GM23338 (cell line): ENCODE results near the gene TBC1D16. TPM values are rescaled to one million over a fixed set of nuclear protein-coding genes. Genes with fewer than 3 reads are reported as not detected.
A peak's percentile ranks its signal among the peaks of the same experiment; 100 is the strongest.

Experiments
- ATAC-seq: fragments of 200-7000 bp; cut with Tn5 transposase; 3 replicates; pipeline ENCODE4 v1.9.1; 2020
- DNase-seq: peaks from one replicate; pipeline ENCODE4 v3.0.0-alpha.2; 2015; ENCODE audit warnings: low spot score
- H2AFZ ChIP-seq: fragments of 200-600 bp; sonication (generic); 2 replicates; pipeline ENCODE4 v1.8.0; 2016; ENCODE audit warnings: antibody characterized with exemption, mild to moderate bottlenecking, moderate library complexity
- H3F3A ChIP-seq: fragments of 200-600 bp; sonication (generic); replicated peaks from 2 replicates; pipeline ENCODE4 v1.8.0; 2017; ENCODE audit warnings: antibody characterized with exemption, mixed run types, low read depth
- H3K27ac ChIP-seq: fragments of 200-600 bp; sonication (generic); 2 replicates; pipeline ENCODE4 v1.6.1; 2016; ENCODE audit warnings: low read depth
- H3K27me3 ChIP-seq: fragments of 200-600 bp; sonication (generic); 2 replicates; pipeline ENCODE4 v1.8.0; 2016; ENCODE audit warnings: mild to moderate bottlenecking, mixed run types, moderate library complexity; ENCODE audit not compliant: insufficient read depth
- H3K36me3 ChIP-seq: fragments of 200-600 bp; sonication (generic); 2 replicates; pipeline ENCODE4 v1.8.0; 2016; ENCODE audit warnings: mild to moderate bottlenecking; ENCODE audit not compliant: insufficient read depth
- H3K4me1 ChIP-seq: fragments of 200-600 bp; sonication (generic); 2 replicates; pipeline ENCODE4 v1.8.0; 2016; ENCODE audit warnings: mild to moderate bottlenecking, moderate library complexity; ENCODE audit not compliant: insufficient read depth
- H3K4me2 ChIP-seq: fragments of 200-600 bp; sonication (generic); 2 replicates; pipeline ENCODE4 v1.7.1; 2017; ENCODE audit warnings: mixed run types
- H3K4me3 ChIP-seq: fragments of 200-600 bp; sonication (generic); 2 replicates; pipeline ENCODE4 v1.6.1; 2016; ENCODE audit warnings: mixed run types
- H3K79me2 ChIP-seq: fragments of 200-600 bp; sonication (generic); replicated peaks from 2 replicates; pipeline ENCODE4 v1.8.0; 2017; ENCODE audit warnings: mild to moderate bottlenecking; ENCODE audit not compliant: insufficient read depth
- H3K9me2 ChIP-seq: fragments of 200-600 bp; sonication (generic); 2 replicates; pipeline ENCODE4 v1.8.0; 2017; ENCODE audit not compliant: insufficient read depth
- H4K20me1 ChIP-seq: fragments of 200-600 bp; sonication (generic); replicated peaks from 2 replicates; pipeline ENCODE4 v1.8.0; 2017; ENCODE audit warnings: mild to moderate bottlenecking; ENCODE audit not compliant: insufficient read depth
- H3K27ac Mint-ChIP-seq: 2 replicates; pipeline ENCODE4 v1.8.0; 2020; ENCODE audit warnings: inconsistent platforms, mild to moderate bottlenecking, moderate library complexity, mixed read lengths
- H3K27me3 Mint-ChIP-seq: 3 replicates; pipeline ENCODE4 v1.8.0; 2022; ENCODE audit warnings: low read depth, mild to moderate bottlenecking, moderate library complexity, mixed read lengths, inconsistent platforms; ENCODE audit not compliant: insufficient read depth, poor library complexity
- H3K36me3 Mint-ChIP-seq: 3 replicates; pipeline ENCODE4 v1.8.0; 2021; ENCODE audit warnings: low read depth, mild to moderate bottlenecking, inconsistent platforms, moderate library complexity, mixed read lengths
- H3K4me1 Mint-ChIP-seq: 3 replicates; pipeline ENCODE4 v1.8.0; 2020; ENCODE audit warnings: mild to moderate bottlenecking, inconsistent platforms, mixed read lengths
- H3K4me3 Mint-ChIP-seq: 3 replicates; pipeline ENCODE4 v1.8.0; 2021; ENCODE audit warnings: moderate library complexity, mild to moderate bottlenecking, inconsistent platforms, mixed read lengths
- H3K9me3 Mint-ChIP-seq: 3 replicates; pipeline ENCODE4 v1.8.0; 2020; ENCODE audit warnings: moderate library complexity, mild to moderate bottlenecking, inconsistent platforms, mixed read lengths
- CREB1 ChIP-seq: fragments of 250-450 bp; sonication (Bioruptor Pico); IDR thresholded peaks from 2 replicates; pipeline ENCODE4 v1.5.0; 2020; ENCODE audit warnings: low read depth, mild to moderate bottlenecking, moderate library complexity
- EZH2phosphoT487 ChIP-seq: fragments of 200-600 bp; sonication (generic); IDR thresholded peaks from one replicate; pipeline ENCODE4 v1.8.1; 2018; ENCODE audit warnings: antibody characterized with exemption; ENCODE audit not compliant: unreplicated experiment
- POLR2AphosphoS5 ChIP-seq: IDR thresholded peaks from 2 replicates; pipeline ENCODE4 v1.6.1; 2016; ENCODE audit warnings: antibody characterized with exemption, low read depth
- ZNF114 ChIP-seq: fragments of 250-450 bp; sonication (Bioruptor Pico); IDR thresholded peaks from 2 replicates; pipeline ENCODE4 v1.5.0; 2020; ENCODE audit warnings: mild to moderate bottlenecking, moderate library complexity
- polyA plus RNA-seq: library from polyadenylated mRNA; unstranded; fragments of >200 nt; fragmentation: Nextera tagmentation; extraction: Ambion mirVana; gene quantifications from 2 replicates; pipeline ENCODE4 v1.2.1, GENCODE V29; 2016
- total RNA-seq: library from RNA; depleted of rRNA; stranded (reverse); fragments of >200 nt; shearing (Covaris generic); gene quantifications from 2 replicates; pipeline ENCODE4 v1.2.3, GENCODE V29; 2014
- TF ChIP-seq, protein P1 (sequence below): fragments of 250-450 bp; sonication (Bioruptor Pico); IDR thresholded peaks from 2 replicates; pipeline ENCODE4 v1.5.0; 2020; ENCODE audit warnings: mild to moderate bottlenecking, moderate library complexity
- TF ChIP-seq, protein P2 (sequence below), 2 experiments: fragments of 200-600 bp in 1 of 2; sonication (generic) in 1 of 2; conservative IDR thresholded peaks; 2 replicates each; pipeline versions ENCODE4 v1.5.1 to v1.6.1; 2016 to 2017; ENCODE audit warnings: antibody characterized with exemption in 2 of 2, low read depth in 2 of 2, mild to moderate bottlenecking in 2 of 2, moderate library complexity in 1 of 2

Gene TBC1D16
- total and polyA plus RNA-seq, 2 experiments from 2014 or later = 16.7 to 104 TPM

DNA sequence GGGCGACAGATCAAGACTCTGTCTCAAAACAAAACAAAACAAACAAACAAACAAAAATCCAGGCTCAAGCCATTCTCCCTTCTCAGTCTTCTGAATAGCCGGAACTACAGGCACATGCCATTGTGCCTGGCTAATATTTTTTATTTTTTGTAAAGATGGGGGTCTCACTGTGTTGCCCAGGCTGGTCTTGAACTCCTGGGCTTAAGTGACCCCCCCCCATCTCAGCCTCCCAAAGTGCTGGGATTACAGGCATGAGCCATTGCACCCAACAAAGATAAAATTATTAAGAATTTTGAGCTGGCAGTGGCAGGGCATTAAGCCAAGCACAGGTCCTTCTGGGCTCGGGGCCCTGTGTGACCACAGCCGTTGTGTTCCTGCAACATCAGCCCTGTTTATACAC, 126.6 kb downstream of the TBC1D16 start (continued):
- TF ChIP-seq, protein P1, sequence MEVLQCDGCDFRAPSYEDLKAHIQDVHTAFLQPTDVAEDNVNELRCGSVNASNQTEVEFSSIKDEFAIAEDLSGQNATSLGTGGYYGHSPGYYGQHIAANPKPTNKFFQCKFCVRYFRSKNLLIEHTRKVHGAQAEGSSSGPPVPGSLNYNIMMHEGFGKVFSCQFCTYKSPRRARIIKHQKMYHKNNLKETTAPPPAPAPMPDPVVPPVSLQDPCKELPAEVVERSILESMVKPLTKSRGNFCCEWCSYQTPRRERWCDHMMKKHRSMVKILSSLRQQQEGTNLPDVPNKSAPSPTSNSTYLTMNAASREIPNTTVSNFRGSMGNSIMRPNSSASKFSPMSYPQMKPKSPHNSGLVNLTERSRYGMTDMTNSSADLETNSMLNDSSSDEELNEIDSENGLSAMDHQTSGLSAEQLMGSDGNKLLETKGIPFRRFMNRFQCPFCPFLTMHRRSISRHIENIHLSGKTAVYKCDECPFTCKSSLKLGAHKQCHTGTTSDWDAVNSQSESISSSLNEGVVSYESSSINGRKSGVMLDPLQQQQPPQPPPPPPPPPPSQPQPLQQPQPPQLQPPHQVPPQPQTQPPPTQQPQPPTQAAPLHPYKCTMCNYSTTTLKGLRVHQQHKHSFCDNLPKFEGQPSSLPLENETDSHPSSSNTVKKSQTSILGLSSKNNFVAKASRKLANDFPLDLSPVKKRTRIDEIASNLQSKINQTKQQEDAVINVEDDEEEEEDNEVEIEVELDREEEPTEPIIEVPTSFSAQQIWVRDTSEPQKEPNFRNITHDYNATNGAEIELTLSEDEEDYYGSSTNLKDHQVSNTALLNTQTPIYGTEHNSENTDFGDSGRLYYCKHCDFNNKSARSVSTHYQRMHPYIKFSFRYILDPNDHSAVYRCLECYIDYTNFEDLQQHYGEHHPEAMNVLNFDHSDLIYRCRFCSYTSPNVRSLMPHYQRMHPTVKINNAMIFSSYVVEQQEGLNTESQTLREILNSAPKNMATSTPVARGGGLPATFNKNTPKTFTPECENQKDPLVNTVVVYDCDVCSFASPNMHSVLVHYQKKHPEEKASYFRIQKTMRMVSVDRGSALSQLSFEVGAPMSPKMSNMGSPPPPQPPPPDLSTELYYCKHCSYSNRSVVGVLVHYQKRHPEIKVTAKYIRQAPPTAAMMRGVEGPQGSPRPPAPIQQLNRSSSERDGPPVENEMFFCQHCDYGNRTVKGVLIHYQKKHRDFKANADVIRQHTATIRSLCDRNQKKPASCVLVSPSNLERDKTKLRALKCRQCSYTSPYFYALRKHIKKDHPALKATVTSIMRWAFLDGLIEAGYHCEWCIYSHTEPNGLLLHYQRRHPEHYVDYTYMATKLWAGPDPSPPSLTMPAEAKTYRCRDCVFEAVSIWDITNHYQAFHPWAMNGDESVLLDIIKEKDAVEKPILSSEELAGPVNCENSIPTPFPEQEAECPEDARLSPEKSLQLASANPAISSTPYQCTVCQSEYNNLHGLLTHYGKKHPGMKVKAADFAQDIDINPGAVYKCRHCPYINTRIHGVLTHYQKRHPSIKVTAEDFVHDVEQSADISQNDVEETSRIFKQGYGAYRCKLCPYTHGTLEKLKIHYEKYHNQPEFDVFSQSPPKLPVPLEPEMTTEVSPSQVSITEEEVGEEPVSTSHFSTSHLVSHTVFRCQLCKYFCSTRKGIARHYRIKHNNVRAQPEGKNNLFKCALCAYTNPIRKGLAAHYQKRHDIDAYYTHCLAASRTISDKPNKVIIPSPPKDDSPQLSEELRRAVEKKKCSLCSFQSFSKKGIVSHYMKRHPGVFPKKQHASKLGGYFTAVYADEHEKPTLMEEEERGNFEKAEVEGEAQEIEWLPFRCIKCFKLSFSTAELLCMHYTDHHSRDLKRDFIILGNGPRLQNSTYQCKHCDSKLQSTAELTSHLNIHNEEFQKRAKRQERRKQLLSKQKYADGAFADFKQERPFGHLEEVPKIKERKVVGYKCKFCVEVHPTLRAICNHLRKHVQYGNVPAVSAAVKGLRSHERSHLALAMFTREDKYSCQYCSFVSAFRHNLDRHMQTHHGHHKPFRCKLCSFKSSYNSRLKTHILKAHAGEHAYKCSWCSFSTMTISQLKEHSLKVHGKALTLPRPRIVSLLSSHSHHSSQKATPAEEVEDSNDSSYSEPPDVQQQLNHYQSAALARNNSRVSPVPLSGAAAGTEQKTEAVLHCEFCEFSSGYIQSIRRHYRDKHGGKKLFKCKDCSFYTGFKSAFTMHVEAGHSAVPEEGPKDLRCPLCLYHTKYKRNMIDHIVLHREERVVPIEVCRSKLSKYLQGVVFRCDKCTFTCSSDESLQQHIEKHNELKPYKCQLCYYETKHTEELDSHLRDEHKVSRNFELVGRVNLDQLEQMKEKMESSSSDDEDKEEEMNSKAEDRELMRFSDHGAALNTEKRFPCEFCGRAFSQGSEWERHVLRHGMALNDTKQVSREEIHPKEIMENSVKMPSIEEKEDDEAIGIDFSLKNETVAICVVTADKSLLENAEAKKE (CRISPR knock-in tag) = no peak
- TF ChIP-seq ZNF114 (CRISPR knock-in tag) (no peak), CREB1 (CRISPR knock-in tag) (no peak), EZH2phosphoT487 (no peak)
- TF ChIP-seq, protein P2, sequence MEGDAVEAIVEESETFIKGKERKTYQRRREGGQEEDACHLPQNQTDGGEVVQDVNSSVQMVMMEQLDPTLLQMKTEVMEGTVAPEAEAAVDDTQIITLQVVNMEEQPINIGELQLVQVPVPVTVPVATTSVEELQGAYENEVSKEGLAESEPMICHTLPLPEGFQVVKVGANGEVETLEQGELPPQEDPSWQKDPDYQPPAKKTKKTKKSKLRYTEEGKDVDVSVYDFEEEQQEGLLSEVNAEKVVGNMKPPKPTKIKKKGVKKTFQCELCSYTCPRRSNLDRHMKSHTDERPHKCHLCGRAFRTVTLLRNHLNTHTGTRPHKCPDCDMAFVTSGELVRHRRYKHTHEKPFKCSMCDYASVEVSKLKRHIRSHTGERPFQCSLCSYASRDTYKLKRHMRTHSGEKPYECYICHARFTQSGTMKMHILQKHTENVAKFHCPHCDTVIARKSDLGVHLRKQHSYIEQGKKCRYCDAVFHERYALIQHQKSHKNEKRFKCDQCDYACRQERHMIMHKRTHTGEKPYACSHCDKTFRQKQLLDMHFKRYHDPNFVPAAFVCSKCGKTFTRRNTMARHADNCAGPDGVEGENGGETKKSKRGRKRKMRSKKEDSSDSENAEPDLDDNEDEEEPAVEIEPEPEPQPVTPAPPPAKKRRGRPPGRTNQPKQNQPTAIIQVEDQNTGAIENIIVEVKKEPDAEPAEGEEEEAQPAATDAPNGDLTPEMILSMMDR (conservative IDR thresholded peaks at IDR 0.05; ENCODE audit: low read depth in 2 of 2) = no peak

DNA sequence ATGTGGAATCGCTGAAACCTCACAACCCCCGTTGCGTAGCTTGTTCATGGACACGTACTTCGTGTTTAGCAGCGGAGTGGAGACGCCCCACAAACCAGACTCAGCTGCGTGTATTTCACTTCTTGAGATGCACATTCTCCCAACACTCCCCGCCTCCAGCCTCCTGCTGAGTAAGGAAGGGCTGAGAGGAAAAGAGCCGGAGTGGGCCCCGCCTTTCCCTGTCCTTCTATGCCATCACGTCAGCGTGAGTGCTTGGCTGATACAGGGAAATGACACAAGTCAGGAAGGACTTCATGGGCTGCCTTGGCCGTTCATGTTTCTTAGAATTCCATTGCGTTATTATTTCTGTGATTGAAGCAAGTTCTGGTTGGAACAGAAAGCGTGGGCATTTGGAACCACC, 127.8 kb downstream of the TBC1D16 start:
- no peaks in the 10 kb centered on the region for H3K79me2 ChIP-seq
- H3K27me3 ChIP-seq = no peaks in the 10 kb centered on the region
- H3K4me1 Mint-ChIP-seq = peaks cover 3% of the 10 kb centered on the region; the same call in 1 of the 3 replicates
- H3K27ac ChIP-seq = no peak overlapping the region
- H3K4me3 ChIP-seq = no peak overlapping the region
- H4K20me1 ChIP-seq = no peaks in the 10 kb centered on the region
- ATAC-seq (peak; percentile 54), DNase-seq (no peak)
- H3K4me3 Mint-ChIP-seq = no peak overlapping the region
- TF ChIP-seq POLR2AphosphoS5 (no peak), ZNF114 (CRISPR knock-in tag) (no peak)
- H3K9me3 Mint-ChIP-seq = no peaks in the 10 kb centered on the region
- H3K36me3 ChIP-seq = no peaks in the 10 kb centered on the region
- no peak overlapping the region for H3K4me2 ChIP-seq
- H3K27me3 Mint-ChIP-seq = peaks cover 3% of the 10 kb centered on the region
- no peak overlapping the region for H2AFZ ChIP-seq
- no peaks in the 10 kb centered on the region for H3K36me3 Mint-ChIP-seq
- H3F3A ChIP-seq = no peaks in the 10 kb centered on the region
- H3K4me1 ChIP-seq = peaks cover 7% of the 10 kb centered on the region; the same call in 1 of the 2 replicates
- no peak overlapping the region for H3K27ac Mint-ChIP-seq
- H3K9me2 ChIP-seq = no peaks in the 10 kb centered on the region
